NAMALWA (cell line): Measurements from ENCODE around the gene BTBD18.
"Not testable (repeated sequence)": the region's sequence is repeated elsewhere in the genome, so short reads cannot be mapped to it uniquely, and the experiment has no call there.

Source experiments
- DNase-seq: peaks from one replicate; pipeline ENCODE4 v3.0.0-alpha.2; 2015; ENCODE audit warnings: low spot score

The BTBD18 gene

GRCh38 chr11:57729479-57729878 lies 22.1 kb downstream of the BTBD18 start:
- no peak for DNase-seq

DNA sequence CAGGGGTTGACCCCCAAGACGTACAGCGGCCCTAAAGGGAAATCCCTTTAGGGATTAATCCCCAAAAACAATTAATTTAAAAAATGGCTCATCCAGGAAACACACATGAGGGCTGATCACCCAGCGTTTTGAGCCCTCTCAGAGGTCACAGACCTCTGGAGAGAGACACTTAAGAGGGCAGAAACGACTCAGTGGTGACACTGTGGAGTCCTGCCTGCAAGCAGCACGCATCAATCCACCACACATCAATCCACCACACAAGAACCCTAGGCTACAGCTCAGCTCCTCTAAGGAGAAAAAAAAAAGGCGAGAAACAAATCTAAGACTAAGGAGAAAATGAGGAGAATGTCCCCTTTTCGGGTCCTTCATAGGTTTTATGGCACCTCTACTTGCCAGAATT lies 22.8 kb downstream of the BTBD18 start:
- DNase-seq, result no peak

DNA sequence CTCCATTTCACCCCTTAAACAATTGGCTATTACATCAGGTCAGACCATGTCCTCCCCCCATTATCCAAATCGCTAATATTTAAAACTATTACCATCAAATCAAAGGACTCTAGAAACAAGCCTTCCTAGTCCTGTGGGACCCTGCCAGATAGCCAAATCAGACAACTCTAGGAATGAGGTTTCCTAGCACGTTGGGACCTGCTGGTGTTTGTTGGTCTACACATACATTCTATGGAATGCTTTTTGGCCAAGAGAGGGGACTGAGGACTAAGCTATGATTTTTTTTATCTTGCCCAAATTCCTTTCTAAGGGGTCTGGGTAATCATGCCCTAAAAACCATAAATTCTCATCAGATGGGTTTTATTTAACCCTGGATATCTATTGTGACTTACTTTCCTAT lies 24.4 kb downstream of the BTBD18 start:
- DNase-seq, result no peak

- not testable (repeated sequence) for DNase-seq
Observed at GRCh38 chr11:57716726-57717125, 34.9 kb downstream of the BTBD18 start.

- DNase-seq, result no peak
Observed at GRCh38 chr11:57713835-57714234, 37.8 kb downstream of the BTBD18 start.

- DNase-seq, result peak; percentile 99
Observed at GRCh38 chr11:57712256-57713150, 39.1 kb downstream of the BTBD18 start, which contains the start of gene TMX2. TMX2 (plus strand) TSS chr11:57712593; CDS start chr11:57712619, 26 bp downstream.

GRCh38 chr11:57711414-57712255 lies 40.0 kb downstream of the BTBD18 start, which contains the start of gene MED19:
MED19 (minus strand) TSS chr11:57712215; CDS start chr11:57712179, 36 bp downstream.
- DNase-seq, result peak; percentile 87

DNA sequence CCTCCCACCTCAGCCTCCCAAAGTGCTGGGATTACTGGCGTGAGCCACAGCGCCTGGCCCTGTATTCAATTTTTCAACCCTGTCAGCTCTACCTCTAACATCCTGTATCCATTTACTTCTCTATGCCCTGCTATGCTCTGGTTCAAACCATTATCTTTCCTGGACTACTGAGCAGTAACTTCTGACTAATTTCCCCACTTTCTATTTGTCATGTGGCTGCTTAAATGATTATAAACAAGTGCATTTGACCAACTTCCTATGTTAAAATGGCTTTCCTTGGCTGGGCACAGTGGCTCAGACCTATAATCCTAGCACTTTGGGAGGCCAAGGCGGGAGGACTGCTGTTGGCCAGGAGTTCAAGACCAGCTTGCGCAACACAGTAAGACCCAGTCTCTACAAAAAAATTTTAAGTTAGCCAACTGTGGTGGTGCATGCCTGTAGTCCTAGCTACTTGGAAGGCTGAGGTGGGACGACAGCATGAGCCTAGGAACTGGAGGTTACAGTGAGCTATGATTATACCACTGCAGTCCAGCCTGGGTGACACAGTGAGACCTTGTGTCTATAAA lies 41.7 kb downstream of the BTBD18 start:
- DNase-seq, result no peak

DNA sequence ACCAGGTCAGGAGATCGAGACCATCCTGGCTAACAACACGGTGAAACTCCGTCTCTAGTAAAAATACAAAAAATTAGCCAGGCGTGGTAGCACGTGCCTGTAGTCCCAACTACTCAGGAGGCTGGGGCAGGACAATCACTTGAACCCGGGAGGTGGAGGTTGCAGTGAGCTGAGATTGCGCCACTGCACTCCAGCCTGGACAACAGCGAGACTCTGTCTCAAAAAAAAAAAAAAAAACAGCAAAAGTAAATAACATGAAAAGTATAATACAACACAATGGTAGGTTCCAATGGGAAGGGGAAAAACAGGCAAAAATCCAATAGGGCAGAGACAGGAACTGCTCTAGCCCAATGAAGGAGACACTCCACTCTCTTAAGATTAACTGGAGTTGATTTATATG lies 46.2 kb downstream of the BTBD18 start:
- not testable (repeated sequence) for DNase-seq

DNA sequence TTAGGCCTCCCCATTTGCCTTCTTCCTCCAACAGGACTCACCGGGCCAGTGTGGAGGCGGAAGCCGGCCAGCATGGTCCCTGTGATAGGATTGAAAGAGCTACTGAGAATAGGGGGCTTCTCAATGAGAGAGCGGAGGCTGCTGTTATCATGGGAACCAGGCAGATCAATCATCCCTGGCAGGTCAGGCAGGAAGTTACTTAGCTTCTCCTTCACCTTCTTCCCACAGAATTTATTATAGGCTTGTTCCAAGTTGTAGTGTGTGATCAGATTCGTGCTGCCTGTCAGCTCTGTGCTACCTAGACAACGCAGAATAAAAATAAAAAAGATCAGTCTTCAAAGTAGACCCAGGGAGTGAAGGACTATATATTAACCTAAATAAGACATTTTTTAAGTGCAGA lies 46.7 kb downstream of the BTBD18 start:
- DNase-seq, result no peak

DNA sequence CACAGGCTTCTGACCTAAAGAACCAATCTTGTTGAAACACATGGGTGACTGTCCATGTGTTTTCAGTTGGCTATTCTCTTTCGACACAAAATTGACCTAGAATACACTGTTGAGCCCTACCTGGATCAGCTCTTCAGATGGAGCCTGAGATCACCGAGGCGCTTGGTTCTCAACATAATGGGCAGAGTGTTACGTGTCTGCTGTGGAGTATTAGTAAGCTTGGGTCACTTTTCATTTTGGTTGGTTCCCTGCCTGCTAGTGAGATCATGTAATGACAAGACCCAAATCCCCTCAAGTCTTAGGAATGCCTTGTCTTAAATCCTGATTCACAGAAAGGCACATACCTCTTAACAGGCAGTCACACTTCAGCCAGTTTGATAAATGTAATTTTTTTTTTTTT lies 48.3 kb downstream of the BTBD18 start:
- DNase-seq, result no peak

GRCh38 chr11:57700425-57700824 lies 51.2 kb downstream of the BTBD18 start:
- DNase-seq, result no peak

DNA sequence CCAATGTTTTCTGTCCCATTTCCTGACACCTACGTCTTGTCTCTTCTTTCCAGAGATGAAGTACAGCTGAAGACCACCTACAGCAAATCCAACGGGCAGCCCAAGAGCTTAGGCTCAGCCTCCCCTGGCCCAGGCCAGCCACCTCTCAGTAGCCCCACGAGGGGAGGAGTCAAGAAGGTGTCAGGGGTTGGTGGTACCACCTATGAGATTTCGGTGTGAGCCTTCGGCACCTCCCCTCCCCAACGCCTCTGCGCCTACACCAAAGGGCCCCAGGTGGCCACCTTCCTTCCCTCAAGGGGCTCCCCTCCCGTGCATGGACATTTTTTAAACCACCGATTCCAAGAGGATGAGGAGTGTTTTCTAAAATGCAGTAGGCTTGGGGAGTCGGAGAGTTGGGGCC lies 51.8 kb downstream of the BTBD18 start:
- DNase-seq, result no peak

DNA sequence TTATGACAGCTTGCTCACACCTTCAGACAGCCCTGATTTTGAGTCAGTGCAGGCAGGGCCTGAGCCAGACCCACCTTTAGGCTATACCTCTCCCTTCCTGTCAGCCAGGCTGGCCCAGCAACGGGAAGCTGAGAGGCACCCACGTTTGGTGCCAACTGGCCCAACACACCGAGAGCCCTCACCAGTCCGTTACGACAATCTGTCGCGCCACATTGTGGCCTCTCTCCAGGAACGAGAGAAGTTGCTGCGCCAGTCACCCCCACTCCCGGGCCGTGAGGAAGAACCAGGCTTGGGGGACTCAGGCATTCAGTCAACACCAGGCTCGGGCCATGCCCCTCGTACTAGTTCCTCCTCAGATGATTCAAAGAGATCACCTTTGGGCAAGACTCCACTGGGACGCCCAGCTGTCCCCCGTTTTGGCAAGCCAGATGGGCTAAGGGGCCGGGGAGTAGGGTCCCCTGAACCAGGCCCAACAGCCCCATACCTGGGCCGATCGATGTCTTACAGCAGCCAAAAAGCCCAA lies 52.7 kb downstream of the BTBD18 start:
- DNase-seq, result no peak
